GM12872 (cell line): Measurements from ENCODE around the gene MBOAT1.

Experiments
- CTCF ChIP-seq: IDR thresholded peaks from 3 replicates; pipeline ENCODE4 v1.5.1; 2011; ENCODE audit warnings: low read depth, mild to moderate bottlenecking, low read length, moderate library complexity; ENCODE audit not compliant: insufficient read depth

MBOAT1 gene

GRCh38 chr6:20230401-20231119 is 18.3 kb upstream of the MBOAT1 start:
- no peak for TF ChIP-seq CTCF

GRCh38 chr6:20229881-20230280 is 17.6 kb upstream of the MBOAT1 start:
- TF ChIP-seq CTCF = no peak

GRCh38 chr6:20227350-20227749 is 15.1 kb upstream of the MBOAT1 start:
- TF ChIP-seq CTCF = no peak

- no peak for TF ChIP-seq CTCF
Observed at GRCh38 chr6:20223141-20223540, 10.9 kb upstream of the MBOAT1 start.

GRCh38 chr6:20221421-20221820 is 9.2 kb upstream of the MBOAT1 start:
- TF ChIP-seq CTCF = no peak

GRCh38 chr6:20220359-20220758 is 8.1 kb upstream of the MBOAT1 start:
- TF ChIP-seq CTCF = no peak

GRCh38 chr6:20217891-20218290 is 5.6 kb upstream of the MBOAT1 start:
- no peak for TF ChIP-seq CTCF
